Vagina (tissue), 2 donors: Measurements from ENCODE around the gene MBD3. TPM values are rescaled to one million over a fixed set of nuclear protein-coding genes. Genes with fewer than 3 reads are reported as not detected.

ENCODE experiments used
- DNase-seq, 2 donors: peaks; one replicate each; pipeline ENCODE4 v3.0.0-alpha.2; 2017; ENCODE audit errors: extremely low spot score in 2 of 2
- H3K27ac ChIP-seq: fragments of 200-600 bp; sonication (generic); one replicate; pipeline ENCODE4 v1.5.1; 2019
- H3K27me3 ChIP-seq: fragments of 200-600 bp; sonication (generic); one replicate; pipeline ENCODE4 v1.5.1; 2019
- H3K36me3 ChIP-seq, 2 donors: fragments of 200-600 bp; sonication (generic); one replicate each; pipeline ENCODE4 v1.5.1; 2017 to 2019
- H3K4me1 ChIP-seq: fragments of 200-600 bp; sonication (generic); one replicate; pipeline ENCODE4 v1.5.1; 2019
- H3K4me3 ChIP-seq, 2 donors: fragments of 200-600 bp; sonication (generic); 1 replicate in 1 of 2; 2 replicates in 1 of 2; pipeline ENCODE4 v1.5.1; 2016 to 2019
- H3K9me3 ChIP-seq: fragments of 200-600 bp; sonication (generic); one replicate; pipeline ENCODE4 v1.5.1; 2019
- POLR2A ChIP-seq, 2 donors: fragments of 450-650 bp; IDR thresholded peaks; one replicate each; pipeline ENCODE4 v1.6.1; 2017; ENCODE audit warnings: antibody characterized with exemption in 2 of 2, mild to moderate bottlenecking in 2 of 2, moderate library complexity in 2 of 2
- POLR2AphosphoS5 ChIP-seq, 2 donors: sonication (generic); formaldehyde crosslinking; IDR thresholded peaks; one replicate each; pipeline ENCODE4 v1.9.0; 2017; ENCODE audit warnings: antibody characterized with exemption in 2 of 2, mild to moderate bottlenecking in 2 of 2, low read depth in 1 of 2; ENCODE audit not compliant: insufficient read depth in 1 of 2
- intact Hi-C: fragments of 100-400 bp; cut with DNase I; formaldehyde crosslinking; loops from one replicate; pipeline ENCODE4 v1.15.1; 2023
- total RNA-seq: library from RNA; depleted of rRNA; stranded (reverse); fragments of >200 nt; gene quantifications from one replicate; pipeline ENCODE4 v1.2.3, GENCODE V29; 2016
- TF ChIP-seq, protein P1 (sequence below), 3 experiments: fragments of 450-650 bp in 2 of 3; fragments of 200-600 bp in 1 of 3; sonication (generic) in 1 of 3; IDR thresholded peaks; one replicate each; pipeline ENCODE4 v1.5.1; 2017 to 2019; ENCODE audit warnings: antibody characterized with exemption in 3 of 3, mild to moderate bottlenecking in 2 of 3, moderate library complexity in 2 of 3

Gene MBD3
- total RNA-seq, 1 donor from 2014 or later: 66.0 TPM

DNA sequence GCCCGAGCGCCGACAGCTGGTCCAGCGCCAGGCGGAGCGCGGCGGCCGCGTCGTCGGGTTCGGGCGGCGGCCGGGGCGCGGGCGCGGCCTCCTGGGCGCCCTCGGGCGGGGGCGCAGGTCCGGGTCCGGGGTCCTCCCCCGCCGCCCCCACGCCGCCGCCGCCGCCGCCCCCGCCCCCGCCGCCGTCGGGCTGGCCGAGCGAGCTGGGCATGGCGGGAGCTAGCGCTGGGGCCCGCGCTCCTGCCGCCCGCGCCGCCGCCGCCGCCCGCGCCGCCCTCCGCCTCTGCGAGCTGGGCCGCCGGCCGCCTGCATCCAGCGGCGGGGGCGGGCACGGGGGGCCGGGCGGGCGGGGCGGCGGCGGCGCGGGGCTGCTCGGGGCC, 24.8 kb downstream of the MBD3 start:
- H3K27me3 ChIP-seq: no peaks in the 10 kb centered on the region
- H3K4me1 ChIP-seq: peaks cover 18% of the 10 kb centered on the region
- H3K4me3 ChIP-seq: peak overlapping the region in 1 of 2 donors; percentile 74
- TF ChIP-seq, protein P1, sequence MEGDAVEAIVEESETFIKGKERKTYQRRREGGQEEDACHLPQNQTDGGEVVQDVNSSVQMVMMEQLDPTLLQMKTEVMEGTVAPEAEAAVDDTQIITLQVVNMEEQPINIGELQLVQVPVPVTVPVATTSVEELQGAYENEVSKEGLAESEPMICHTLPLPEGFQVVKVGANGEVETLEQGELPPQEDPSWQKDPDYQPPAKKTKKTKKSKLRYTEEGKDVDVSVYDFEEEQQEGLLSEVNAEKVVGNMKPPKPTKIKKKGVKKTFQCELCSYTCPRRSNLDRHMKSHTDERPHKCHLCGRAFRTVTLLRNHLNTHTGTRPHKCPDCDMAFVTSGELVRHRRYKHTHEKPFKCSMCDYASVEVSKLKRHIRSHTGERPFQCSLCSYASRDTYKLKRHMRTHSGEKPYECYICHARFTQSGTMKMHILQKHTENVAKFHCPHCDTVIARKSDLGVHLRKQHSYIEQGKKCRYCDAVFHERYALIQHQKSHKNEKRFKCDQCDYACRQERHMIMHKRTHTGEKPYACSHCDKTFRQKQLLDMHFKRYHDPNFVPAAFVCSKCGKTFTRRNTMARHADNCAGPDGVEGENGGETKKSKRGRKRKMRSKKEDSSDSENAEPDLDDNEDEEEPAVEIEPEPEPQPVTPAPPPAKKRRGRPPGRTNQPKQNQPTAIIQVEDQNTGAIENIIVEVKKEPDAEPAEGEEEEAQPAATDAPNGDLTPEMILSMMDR (IDR thresholded peaks at IDR 0.05): no peak
- no peak for TF ChIP-seq POLR2AphosphoS5 (IDR thresholded peaks at IDR 0.05; ENCODE audit: insufficient read depth in 1 of 2, low read depth in 1 of 2)
- no peak for TF ChIP-seq POLR2A (IDR thresholded peaks at IDR 0.05)
- no peak overlapping the region for H3K27ac ChIP-seq
- no peaks in the 10 kb centered on the region for H3K36me3 ChIP-seq
- intact Hi-C loops: no loop called here
- no peaks in the 10 kb centered on the region for H3K9me3 ChIP-seq
- no peak for DNase-seq

DNA sequence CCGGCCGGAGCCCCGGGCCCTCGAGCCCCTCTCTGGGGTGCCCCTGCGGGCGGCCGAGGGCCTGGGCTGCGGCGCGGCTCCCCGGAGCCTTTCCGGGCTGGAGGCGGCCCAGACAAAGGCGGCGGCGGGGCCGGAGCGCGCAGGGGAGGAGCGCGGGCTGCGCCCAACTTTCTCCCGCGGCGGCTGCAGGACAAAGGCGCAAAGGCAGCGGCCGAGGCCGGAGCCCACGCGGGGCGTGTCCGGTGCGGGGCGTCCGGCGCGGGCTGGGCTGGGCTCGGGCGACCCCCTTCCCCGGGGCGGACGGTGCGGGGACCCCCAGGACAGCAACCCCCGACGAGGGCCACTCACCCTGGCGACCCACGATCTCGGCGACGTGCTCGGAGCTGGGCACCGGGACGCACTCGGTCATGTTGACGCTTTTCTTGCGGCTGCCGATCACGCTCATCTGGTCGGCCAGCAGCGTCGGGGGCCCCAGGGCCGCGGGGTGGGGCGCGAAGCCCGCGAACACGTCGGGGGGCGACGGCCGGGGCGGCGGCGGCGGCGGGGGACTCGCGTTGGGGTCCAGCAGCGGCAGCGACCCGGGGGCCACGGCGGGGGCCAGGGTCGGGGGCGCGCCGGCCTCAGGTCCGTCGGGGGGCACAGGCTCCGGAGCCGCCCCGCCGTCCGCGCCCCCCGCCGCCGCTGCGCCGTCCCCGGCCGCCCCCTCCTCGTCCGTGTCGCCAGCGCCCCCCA, 25.4 kb downstream of the MBD3 start:
- no peaks in the 10 kb centered on the region for H3K27me3 ChIP-seq
- H3K4me3 ChIP-seq: peak overlapping the region; percentile 49 to 74
- H3K36me3 ChIP-seq: no peaks in the 10 kb centered on the region
- peaks cover 18% of the 10 kb centered on the region for H3K4me1 ChIP-seq
- H3K9me3 ChIP-seq: no peaks in the 10 kb centered on the region
- intact Hi-C loops: no loop called here
- TF ChIP-seq, protein P1 (IDR thresholded peaks at IDR 0.05): no peak
- TF ChIP-seq POLR2AphosphoS5 (IDR thresholded peaks at IDR 0.05; ENCODE audit: insufficient read depth in 1 of 2, low read depth in 1 of 2): no peak
- TF ChIP-seq POLR2A (IDR thresholded peaks at IDR 0.05): no peak
- DNase-seq: no peak
- H3K27ac ChIP-seq: peak overlapping the region; percentile 78

DNA sequence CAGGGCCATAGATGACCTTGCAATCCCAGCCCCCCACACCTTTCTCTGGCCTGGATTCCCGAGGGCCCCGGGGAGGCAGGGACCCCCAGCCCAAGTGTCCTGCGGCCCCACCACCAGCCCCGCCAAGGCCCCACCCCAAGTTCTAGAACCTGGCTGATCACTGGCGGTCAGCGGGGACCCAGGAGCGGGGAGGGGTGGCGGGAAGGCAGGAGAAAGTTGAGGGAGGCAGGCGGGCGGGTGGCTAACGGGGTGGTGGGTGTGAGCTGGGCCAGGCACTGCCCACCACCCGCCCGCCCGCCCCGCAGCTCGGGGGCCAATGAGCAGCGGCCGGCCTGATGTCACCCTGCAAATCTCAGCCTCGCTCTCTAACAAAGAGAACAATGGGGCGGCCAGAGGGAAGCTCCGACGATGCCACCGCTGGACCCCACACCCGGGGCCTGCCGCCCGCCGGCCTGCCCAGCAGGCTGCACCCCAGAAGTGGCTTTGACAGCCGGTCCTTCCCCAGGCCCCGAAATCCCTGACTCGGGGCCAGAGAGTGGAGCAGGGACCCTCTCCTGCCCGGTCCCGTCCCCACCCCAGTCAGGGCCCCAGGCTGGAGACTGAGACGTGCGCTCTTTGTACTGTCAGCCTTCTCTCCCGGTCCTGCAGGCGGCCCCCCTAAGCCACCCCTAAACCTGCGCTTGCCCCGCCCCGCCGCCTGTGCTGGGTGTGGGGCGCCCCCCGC, 26.1 kb downstream of the MBD3 start:
- intact Hi-C loops: no loop called here
- DNase-seq: no peak
- H3K4me3 ChIP-seq: peak overlapping the region; percentile 49 to 74

DNA sequence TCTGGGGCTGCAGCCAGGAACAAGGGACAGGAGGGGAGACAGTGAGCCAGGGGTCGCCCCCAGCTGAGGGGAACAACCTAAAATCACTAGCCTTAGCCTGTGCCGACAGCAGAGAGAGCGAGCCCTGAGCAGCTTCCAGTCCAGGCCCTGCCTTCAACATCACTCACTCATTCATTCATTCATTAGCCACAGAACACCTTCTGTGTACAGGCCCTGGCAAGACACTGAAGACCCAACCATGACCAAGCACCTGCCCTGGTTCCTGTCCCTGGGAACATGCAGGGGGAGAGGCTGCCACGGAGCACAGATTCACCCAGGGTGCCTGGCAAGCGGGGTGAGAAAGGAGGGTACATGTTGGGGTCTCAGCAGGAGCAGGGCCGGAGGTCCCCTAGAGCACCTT, 29.4 kb downstream of the MBD3 start:
- no peak overlapping the region for H3K4me3 ChIP-seq
- no peaks in the 10 kb centered on the region for H3K36me3 ChIP-seq
- intact Hi-C loops: no loop called here
- peaks cover 24% of the 10 kb centered on the region for H3K4me1 ChIP-seq
- no peaks in the 10 kb centered on the region for H3K27me3 ChIP-seq
- no peak for DNase-seq
- TF ChIP-seq POLR2AphosphoS5 (IDR thresholded peaks at IDR 0.05; ENCODE audit: insufficient read depth in 1 of 2, low read depth in 1 of 2): no peak
- TF ChIP-seq POLR2A (IDR thresholded peaks at IDR 0.05): no peak
- no peaks in the 10 kb centered on the region for H3K9me3 ChIP-seq
- no peak overlapping the region for H3K27ac ChIP-seq

More for the DNA sequence above, 26.1 kb downstream of the MBD3 start:
- H3K9me3 ChIP-seq: no peaks in the 10 kb centered on the region
- peak overlapping the region; percentile 78 for H3K27ac ChIP-seq
- peaks cover 18% of the 10 kb centered on the region for H3K4me1 ChIP-seq
- TF ChIP-seq, protein P1 (IDR thresholded peaks at IDR 0.05): no peak
- peak in 1 of 2 donors; percentile 57 for TF ChIP-seq POLR2A (IDR thresholded peaks at IDR 0.05)
- peak in 1 of 2 donors; percentile 88 for TF ChIP-seq POLR2AphosphoS5 (IDR thresholded peaks at IDR 0.05; ENCODE audit: insufficient read depth in 1 of 2, low read depth in 1 of 2)
- H3K27me3 ChIP-seq: no peaks in the 10 kb centered on the region
- no peaks in the 10 kb centered on the region for H3K36me3 ChIP-seq

DNA sequence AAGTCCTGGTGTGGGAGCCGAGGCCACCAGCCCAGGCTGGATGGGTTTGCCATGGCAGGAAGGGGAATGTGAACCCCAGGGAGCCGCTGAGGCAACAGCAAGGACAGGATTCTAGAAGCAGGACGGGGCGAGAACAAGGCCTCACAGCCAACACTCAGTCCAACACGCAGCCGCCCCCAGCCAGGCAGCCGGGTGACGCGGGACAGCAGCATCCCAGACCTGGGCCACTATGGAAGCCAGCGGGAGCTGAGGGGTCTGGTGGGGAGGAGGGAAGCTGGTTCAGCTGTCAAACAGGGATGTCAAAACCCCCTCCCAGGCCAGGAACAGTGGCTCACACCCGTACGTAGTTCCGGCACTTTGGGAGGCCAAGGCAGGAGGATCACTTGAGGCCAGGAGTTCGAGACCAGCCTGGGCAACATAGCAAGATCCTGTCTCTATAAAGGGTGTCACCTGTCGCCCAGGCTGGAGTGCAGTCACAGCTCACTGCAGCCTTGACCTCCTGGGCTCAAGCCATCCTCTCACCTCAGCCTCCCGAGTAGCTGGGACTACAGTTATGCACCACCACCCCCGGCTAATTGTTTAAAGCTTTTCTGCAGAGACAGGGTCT, 31.3 kb downstream of the MBD3 start:
- DNase-seq: no peak
- no peak overlapping the region for H3K4me3 ChIP-seq
- intact Hi-C loops: no loop called here
- peaks cover 0 to 3% of the 10 kb centered on the region in 2 donors for H3K36me3 ChIP-seq
- H3K4me1 ChIP-seq: peaks cover 24% of the 10 kb centered on the region
- TF ChIP-seq, protein P1 (IDR thresholded peaks at IDR 0.05): no peak
- TF ChIP-seq POLR2A (IDR thresholded peaks at IDR 0.05): no peak
- TF ChIP-seq POLR2AphosphoS5 (IDR thresholded peaks at IDR 0.05; ENCODE audit: insufficient read depth in 1 of 2, low read depth in 1 of 2): no peak
- no peaks in the 10 kb centered on the region for H3K27me3 ChIP-seq
- H3K27ac ChIP-seq: no peak overlapping the region
- no peaks in the 10 kb centered on the region for H3K9me3 ChIP-seq
